ENCODE results near the gene PSMD13. TPM values are rescaled to one million over a fixed set of nuclear protein-coding genes. Genes with fewer than 3 reads are reported as not detected.
A peak's percentile ranks its signal among the peaks of the same experiment; 100 is the strongest.

Gene PSMD13
- total and polyA plus RNA-seq, 2 of the 13 experiments (the other 11 are each of a cell fraction or from before 2014, with no cell fraction given), result 83.0 to 117 TPM

GRCh38 chr11:288478-289397 lies 52.0 kb downstream of the PSMD13 start, which contains the start of gene PGGHG (continued):
- TF ChIP-seq GPBP1L1 (CRISPR knock-in tag; IDR thresholded peaks at IDR 0.05) (no peak), CHD2 (IDR thresholded peaks at IDR 0.05; ENCODE audit: low read depth, low read length) (no peak), ZBTB7A (CRISPR knock-in tag; IDR thresholded peaks at IDR 0.05) (no peak), DR1 (CRISPR knock-in tag; IDR thresholded peaks at IDR 0.05) (no peak), ZNF589 (CRISPR knock-in tag; conservative IDR thresholded peaks at IDR 0.05) (no peak), EHMT2 (IDR thresholded peaks at IDR 0.05; ENCODE audit: borderline replicate concordance, low read depth, low read length) (no peak), ZNF678 (CRISPR knock-in tag; IDR thresholded peaks at IDR 0.05) (no peak), SPEN (CRISPR knock-in tag; IDR thresholded peaks at IDR 0.05; ENCODE audit: low read depth) (no peak), ZBTB1 (CRISPR knock-in tag; IDR thresholded peaks at IDR 0.05; ENCODE audit: borderline replicate concordance) (no peak), MNT (IDR thresholded peaks at IDR 0.05) (no peak), FOXJ3 (CRISPR knock-in tag; IDR thresholded peaks at IDR 0.05; ENCODE audit: borderline replicate concordance) (no peak), FOXA3 (CRISPR knock-in tag; IDR thresholded peaks at IDR 0.05) (no peak), ZNF276 (CRISPR knock-in tag; IDR thresholded peaks at IDR 0.05; ENCODE audit: low read depth) (no peak), PAXIP1 (CRISPR knock-in tag; conservative IDR thresholded peaks at IDR 0.05) (no peak), YEATS4 (CRISPR knock-in tag; IDR thresholded peaks at IDR 0.05; ENCODE audit: borderline replicate concordance) (0 out of 2 replicates have a peak, but pooled peaks have one; percentile 41), ZNF547 (CRISPR knock-in tag; IDR thresholded peaks at IDR 0.05) (no peak), ZIK1 (CRISPR knock-in tag; IDR thresholded peaks at IDR 0.05; ENCODE audit: borderline replicate concordance, low read depth) (0 out of 2 replicates have a peak, but pooled peaks have one; percentile 30), ZNF569 (CRISPR knock-in tag; IDR thresholded peaks at IDR 0.05; ENCODE audit: borderline replicate concordance) (no peak), TCF7L2 (IDR thresholded peaks at IDR 0.05; ENCODE audit: low read depth, low read length) (no peak)

Data from HepG2 (cell line).